ENCODE measurements around the gene CDKN2D.
"Not testable (repeated sequence)": the region's sequence is repeated elsewhere in the genome, so short reads cannot be mapped to it uniquely, and the experiment has no call there.

Gene CDKN2D

GRCh38 chr19:10552510-10553053, 16.2 kb downstream of the CDKN2D start:
- no peak for DNase-seq (ENCODE audit: low read depth in 1 of 2, low spot score in 1 of 2)

GRCh38 chr19:10551698-10552301, 17.0 kb downstream of the CDKN2D start:
- no peak for DNase-seq (ENCODE audit: low read depth in 1 of 2, low spot score in 1 of 2)

GRCh38 chr19:10551006-10551405, 17.8 kb downstream of the CDKN2D start:
- DNase-seq (ENCODE audit: low read depth in 1 of 2, low spot score in 1 of 2) = not testable (repeated sequence)

DNA sequence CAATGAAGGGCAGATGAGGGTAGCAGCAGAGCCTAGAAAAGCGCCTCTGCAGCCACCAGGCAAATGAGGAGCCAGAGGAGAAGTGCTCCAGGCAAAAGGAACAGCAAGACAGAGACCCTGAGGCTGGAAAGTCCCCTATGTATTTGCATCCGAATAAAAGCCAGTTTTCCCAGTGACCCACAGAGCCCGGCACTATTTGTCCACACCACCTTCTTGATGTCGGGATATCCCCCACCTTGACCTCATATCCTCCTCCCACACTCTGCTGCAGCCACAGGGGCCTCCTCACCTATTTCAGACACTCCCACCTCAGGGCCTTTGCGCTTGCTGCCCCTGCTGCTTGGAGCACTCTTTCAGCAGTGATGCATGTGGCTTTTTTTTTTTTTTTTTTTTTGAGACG, 18.4 kb downstream of the CDKN2D start:
- no peak for DNase-seq (ENCODE audit: low read depth in 1 of 2, low spot score in 1 of 2)

- no peak for DNase-seq (ENCODE audit: low read depth in 1 of 2, low spot score in 1 of 2)
Observed at GRCh38 chr19:10549733-10550132, 19.0 kb downstream of the CDKN2D start.

DNA sequence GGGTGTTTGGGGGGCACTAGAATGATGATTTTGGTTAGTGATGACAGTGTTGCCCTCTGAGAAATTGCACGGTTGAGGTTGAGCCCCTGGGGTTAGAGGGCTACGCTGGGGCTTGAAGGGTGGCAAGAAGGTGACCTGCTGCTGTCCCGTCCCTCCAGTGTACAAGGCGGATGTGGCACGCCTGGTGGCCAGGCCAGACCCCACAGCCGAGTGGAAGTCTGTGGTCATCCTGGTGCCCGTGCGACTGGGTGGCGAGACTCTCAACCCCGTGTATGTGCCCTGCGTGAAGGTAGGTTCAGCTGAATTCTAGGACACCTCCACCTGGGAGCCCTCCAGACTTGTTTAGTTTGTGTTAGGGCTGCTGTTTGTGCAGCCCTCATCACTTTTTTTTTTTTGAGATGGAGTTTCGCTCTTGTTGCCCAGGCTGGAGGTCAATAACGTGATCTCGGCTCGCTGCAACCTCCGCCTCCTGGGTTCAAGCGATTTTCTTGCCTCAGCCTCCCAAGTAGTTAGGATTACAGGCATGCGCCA, 20.0 kb downstream of the CDKN2D start:
- no peak for DNase-seq (ENCODE audit: low read depth in 1 of 2, low spot score in 1 of 2)

DNA sequence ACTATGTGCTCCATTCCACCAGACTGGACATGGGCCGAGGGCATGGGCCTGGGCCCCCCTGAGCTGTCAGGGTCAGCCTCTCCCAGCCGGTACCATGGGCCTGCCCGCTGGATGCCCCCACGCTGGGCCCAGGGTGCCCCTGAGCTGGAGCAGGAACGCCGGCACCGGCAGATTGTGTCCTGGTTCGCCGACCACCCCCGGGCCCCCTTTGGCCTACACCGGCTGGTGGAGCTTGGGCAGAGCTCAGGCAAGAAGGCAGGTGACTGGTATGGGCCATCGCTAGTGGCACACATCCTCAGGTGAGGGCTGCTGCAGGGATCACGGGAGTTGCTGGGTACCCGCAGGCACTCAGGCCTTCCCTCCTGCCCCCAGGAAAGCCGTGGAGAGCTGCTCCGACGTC, 22.0 kb downstream of the CDKN2D start:
- DNase-seq (ENCODE audit: low read depth in 1 of 2, low spot score in 1 of 2) = no peak

DNA sequence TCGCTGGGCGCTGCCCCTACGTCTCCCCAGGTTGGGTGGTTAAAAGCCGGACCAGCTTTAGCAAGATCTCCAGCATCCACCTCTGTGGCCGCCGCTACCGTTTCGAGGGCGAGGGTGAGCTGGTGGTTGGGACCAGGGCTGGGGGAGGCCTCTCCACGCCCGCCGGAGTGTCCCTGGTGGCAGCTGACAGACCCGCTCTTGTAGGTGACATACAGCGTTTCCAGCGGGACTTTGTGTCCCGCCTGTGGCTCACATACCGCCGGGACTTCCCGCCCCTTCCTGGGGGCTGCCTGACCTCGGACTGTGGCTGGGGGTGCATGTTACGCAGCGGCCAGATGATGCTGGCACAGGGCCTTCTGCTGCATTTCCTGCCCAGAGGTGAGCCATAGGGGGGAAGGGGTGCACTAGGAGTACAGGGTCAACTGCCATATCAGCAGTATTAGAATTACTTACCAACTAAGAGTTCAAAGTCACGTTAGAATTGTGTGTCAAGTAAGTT, 24.0 kb downstream of the CDKN2D start:
- no peak for DNase-seq (ENCODE audit: low read depth in 1 of 2, low spot score in 1 of 2)

GRCh38 chr19:10544242-10544752, 24.5 kb downstream of the CDKN2D start:
- no peak for DNase-seq (ENCODE audit: low read depth in 1 of 2, low spot score in 1 of 2)

DNA sequence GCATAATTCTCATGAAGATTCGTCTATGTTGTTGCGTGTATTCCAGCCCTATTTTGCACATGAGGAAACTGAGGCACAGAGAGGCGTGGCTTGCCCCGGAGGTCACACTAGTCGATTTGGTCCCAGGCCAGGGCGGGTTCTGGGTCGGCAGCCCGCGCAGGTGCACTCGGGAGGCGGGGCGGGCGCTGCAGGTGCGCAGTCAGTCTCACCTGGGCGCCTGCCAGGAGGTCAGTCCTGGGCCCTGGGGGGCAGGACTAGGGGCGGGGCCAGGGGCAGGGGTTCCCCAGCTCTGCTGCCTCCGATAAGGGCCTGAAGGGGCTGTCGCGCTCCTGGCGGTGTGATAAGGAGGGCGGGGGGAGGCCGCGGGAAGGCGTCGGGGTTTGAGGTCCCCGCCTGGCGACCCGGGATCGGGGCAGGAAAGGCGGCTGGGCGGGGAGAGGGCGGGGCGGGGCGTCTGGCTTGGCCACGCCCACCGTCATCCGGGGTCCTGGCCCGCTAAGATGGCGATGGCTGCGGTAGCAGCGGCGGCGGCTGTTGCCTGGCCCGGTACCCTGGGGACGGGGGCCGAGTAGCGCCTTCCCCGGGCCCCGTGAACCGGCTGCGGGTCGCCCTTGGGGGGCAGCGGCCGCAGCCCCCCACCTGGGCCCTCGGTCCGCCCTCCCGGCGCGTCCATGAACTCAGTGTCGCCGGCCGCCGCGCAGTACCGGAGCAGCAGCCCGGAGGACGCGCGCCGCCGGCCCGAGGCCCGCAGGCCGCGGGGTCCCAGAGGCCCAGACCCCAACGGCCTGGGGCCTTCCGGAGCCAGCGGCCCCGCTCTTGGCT, 25.1 kb downstream of the CDKN2D start, which contains the start of gene ATG4D:
ATG4D (plus strand) TSS at position 485 of the 822 bp plus-strand sequence; CDS start at position 672, 187 bp downstream.
- peak; percentile 68 to 74 for DNase-seq (ENCODE audit: low read depth in 1 of 2, low spot score in 1 of 2)

- DNase-seq (ENCODE audit: low read depth in 1 of 2, low spot score in 1 of 2) = no peak
Observed at GRCh38 chr19:10543059-10543419, 25.7 kb downstream of the CDKN2D start.

- not testable (repeated sequence) for DNase-seq (ENCODE audit: low read depth in 1 of 2, low spot score in 1 of 2)
Observed at GRCh38 chr19:10539016-10539415, 29.8 kb downstream of the CDKN2D start.

DNA sequence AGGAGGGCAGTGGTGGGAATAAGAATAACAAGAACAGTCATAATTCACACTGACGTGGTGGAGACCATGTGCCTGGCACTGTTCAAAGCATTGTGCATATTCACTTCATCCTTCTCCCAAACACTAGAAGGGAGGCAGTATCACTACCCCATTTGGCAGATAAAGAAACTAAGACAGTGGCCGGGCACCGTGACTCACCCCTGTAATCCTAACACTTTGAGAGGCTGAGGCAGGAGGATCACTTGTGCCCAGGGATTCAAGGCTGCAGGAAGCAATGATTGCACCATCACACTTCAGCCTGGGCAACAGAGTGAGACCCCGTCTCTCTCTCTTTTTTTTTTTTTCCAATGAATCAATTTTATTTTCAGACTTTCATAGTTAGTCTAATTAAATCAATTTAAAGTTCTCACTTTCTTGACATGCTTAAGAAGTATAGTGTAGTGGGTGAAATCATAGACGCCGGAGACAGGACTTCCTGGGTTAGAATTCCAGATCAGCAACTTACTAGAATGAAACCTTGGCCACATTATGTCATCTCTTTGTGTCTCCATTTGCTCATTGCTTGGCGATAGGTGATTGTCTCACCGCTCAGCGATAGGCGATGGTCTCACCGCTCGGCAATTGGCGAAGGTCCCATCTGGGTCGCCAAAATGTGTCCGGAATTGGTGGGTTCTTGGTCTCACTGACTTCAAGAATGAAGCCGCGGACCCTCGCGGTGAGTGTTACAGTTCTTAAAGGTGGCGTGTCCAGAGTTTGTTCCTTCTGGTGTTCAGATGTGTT, 30.4 kb downstream of the CDKN2D start:
- no peak for DNase-seq (ENCODE audit: low read depth in 1 of 2, low spot score in 1 of 2)

GRCh38 chr19:10537668-10538067, 31.1 kb downstream of the CDKN2D start:
- DNase-seq (ENCODE audit: low read depth in 1 of 2, low spot score in 1 of 2) = no peak

GRCh38 chr19:10535613-10536012, 33.2 kb downstream of the CDKN2D start:
- no peak for DNase-seq (ENCODE audit: low read depth in 1 of 2, low spot score in 1 of 2)

DNA sequence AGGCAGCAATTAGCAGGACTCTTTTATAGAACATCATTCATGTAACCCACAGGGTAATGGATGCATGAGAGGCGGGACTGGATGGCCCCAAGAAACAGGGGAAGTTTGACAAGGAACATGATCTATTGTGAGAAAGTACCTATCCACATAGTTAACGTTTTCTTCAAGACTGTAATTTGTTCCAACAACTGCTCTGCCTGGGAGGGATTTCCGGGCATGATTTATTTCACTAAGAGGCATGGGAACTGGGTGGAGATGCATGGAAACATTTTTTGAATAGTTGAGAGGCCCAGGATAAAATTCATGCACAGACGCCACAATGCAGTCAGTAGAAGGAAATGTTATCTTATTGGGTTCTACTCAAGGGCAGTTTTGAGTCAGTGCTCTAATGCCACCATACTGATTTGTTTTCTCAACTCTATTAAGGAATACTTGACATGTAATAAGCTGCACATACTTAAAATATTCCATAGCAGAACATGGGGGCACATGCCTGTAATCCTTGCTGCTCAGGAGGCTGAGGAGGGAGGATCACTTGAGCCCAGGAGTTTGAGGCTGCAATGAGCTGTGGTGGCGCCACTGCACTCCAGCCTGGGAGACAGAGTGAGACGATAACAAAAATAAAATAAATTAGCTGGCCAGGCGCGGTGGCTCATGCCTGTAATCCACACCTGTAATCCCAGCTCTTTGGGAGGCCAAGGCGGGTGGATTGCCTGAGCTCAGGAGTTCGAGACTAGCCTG, 35.0 kb downstream of the CDKN2D start:
- no peak for DNase-seq (ENCODE audit: low read depth in 1 of 2, low spot score in 1 of 2)

- no peak for DNase-seq (ENCODE audit: low read depth in 1 of 2, low spot score in 1 of 2)
Observed at GRCh38 chr19:10532457-10532856, 36.3 kb downstream of the CDKN2D start.

- not testable (repeated sequence) for DNase-seq (ENCODE audit: low read depth in 1 of 2, low spot score in 1 of 2)
Observed at GRCh38 chr19:10526887-10527286, 41.9 kb downstream of the CDKN2D start.

- no peak for DNase-seq (ENCODE audit: low read depth in 1 of 2, low spot score in 1 of 2)
Observed at GRCh38 chr19:10525636-10526035, 43.1 kb downstream of the CDKN2D start.

DNA sequence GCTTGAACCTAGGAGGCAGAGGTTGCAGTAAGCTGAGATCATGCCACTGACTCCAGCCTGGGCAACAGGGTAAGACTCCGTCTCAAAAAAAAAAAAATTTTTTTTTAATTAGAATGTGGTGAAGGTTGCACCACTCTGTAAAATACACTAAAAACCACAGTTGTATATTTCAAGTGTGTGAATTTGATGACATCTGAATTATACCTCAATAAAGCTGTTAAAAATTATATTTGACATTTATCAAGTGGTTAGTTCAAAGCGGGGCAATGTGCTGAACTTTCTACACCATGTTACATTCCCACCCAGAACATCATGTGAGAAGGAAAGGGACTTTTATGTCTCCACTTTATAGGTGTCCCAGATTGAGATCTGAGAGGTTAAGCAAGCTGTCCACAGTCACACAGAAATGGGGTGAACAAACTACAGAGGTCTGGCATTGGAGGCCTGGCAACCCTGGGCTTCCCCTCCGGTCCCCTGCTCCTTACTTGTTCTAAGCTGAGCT, 45.6 kb downstream of the CDKN2D start:
- DNase-seq (ENCODE audit: low read depth in 1 of 2, low spot score in 1 of 2) = no peak
